ENCODE measurements around the gene SLC17A9.

- TF ChIP-seq CTCF (IDR thresholded peaks at IDR 0.05; ENCODE audit: low read depth, low read length) (no peak), POLR2A (IDR thresholded peaks at IDR 0.05; ENCODE audit: extremely low read depth, insufficient read length) (no peak)
Observed at GRCh38 chr20:62925076-62925419, 27.5 kb upstream of the SLC17A9 start.

Data from NB4 (cell line).